ENCODE measurements around the gene IL22RA1.

DNA sequence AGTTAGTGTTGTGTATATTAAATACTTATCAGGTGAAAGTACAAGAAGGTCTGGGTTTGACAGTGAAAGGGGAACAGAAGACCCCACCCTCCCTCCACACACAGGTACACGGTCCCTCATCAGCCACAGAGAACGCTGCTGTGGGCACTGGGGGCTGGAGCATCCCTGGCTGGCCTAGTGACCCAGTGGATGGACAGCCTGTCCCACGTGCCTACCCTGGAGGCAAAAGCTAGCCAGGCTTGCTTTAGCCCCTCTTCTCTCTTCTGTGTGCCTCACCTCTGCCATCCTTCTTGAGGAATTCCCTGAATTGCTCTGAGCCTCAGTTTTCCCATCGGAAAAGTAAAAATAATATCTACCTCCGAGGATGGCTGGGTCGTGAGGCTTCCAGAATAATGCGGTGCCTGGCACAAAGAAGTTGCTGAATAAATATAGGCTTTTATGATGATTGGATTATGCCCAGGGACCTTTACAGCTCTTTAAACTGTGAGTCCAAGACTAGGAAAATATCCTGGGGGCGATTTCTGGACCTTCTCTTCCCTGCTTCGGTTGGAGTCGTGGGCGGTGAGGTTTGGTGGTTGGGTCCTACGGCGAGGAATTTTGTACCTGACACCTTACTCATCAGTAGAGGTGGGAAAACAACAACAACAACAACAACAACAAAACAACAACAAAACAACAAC lies 43.2 kb upstream of the IL22RA1 start:
- TF ChIP-seq, protein P1, sequence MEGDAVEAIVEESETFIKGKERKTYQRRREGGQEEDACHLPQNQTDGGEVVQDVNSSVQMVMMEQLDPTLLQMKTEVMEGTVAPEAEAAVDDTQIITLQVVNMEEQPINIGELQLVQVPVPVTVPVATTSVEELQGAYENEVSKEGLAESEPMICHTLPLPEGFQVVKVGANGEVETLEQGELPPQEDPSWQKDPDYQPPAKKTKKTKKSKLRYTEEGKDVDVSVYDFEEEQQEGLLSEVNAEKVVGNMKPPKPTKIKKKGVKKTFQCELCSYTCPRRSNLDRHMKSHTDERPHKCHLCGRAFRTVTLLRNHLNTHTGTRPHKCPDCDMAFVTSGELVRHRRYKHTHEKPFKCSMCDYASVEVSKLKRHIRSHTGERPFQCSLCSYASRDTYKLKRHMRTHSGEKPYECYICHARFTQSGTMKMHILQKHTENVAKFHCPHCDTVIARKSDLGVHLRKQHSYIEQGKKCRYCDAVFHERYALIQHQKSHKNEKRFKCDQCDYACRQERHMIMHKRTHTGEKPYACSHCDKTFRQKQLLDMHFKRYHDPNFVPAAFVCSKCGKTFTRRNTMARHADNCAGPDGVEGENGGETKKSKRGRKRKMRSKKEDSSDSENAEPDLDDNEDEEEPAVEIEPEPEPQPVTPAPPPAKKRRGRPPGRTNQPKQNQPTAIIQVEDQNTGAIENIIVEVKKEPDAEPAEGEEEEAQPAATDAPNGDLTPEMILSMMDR (conservative IDR thresholded peaks at IDR 0.05 in 1 of 2, IDR thresholded peaks at IDR 0.05 in 1 of 2; ENCODE audit: extremely low read depth in 1 of 2, insufficient read depth in 1 of 2, low read depth in 1 of 2, low read length in 2 of 2): no peak
- no peak for TF ChIP-seq EZH2 (IDR thresholded peaks at IDR 0.05; ENCODE audit: borderline replicate concordance, low read length)

Data from mammary epithelial cell (primary cell).